Loucy (cell line): ENCODE results near the gene CD28.

Source experiments
- H2AFZ ChIP-seq: fragments of 200-600 bp; sonication (generic); 2 replicates; pipeline ENCODE4 v1.6.0; 2016; ENCODE audit warnings: antibody characterized with exemption, mild to moderate bottlenecking, low read length, moderate library complexity
- H3F3A ChIP-seq: fragments of 200-600 bp; 2 replicates; pipeline ENCODE4 v1.6.0; 2016; ENCODE audit warnings: antibody characterized with exemption, low read depth, mild to moderate bottlenecking
- H3K27me3 ChIP-seq: fragments of 200-600 bp; sonication (generic); 2 replicates; pipeline ENCODE4 v1.6.1; 2014; ENCODE audit warnings: low read length, mild to moderate bottlenecking; ENCODE audit not compliant: insufficient read depth, poor library complexity, severe bottlenecking
- H3K36me3 ChIP-seq: fragments of 200-600 bp; sonication (generic); 2 replicates; pipeline ENCODE4 v1.6.1; 2016; ENCODE audit warnings: low read length; ENCODE audit not compliant: insufficient read depth
- H3K4me1 ChIP-seq: fragments of 200-600 bp; sonication (generic); 2 replicates; pipeline ENCODE4 v1.5.1; 2014; ENCODE audit warnings: low read length, mild to moderate bottlenecking; ENCODE audit not compliant: insufficient read depth, poor library complexity, severe bottlenecking
- H3K4me2 ChIP-seq: fragments of 200-600 bp; sonication (generic); 2 replicates; pipeline ENCODE4 v1.6.0; 2014; ENCODE audit warnings: antibody characterized with exemption, low read length, low read depth, mild to moderate bottlenecking; ENCODE audit not compliant: poor library complexity, severe bottlenecking
- H3K4me3 ChIP-seq: fragments of 200-600 bp; sonication (generic); 2 replicates; pipeline ENCODE4 v1.5.1; 2014; ENCODE audit warnings: low read length, mild to moderate bottlenecking, mixed read lengths; ENCODE audit not compliant: poor library complexity, severe bottlenecking
- H3K79me2 ChIP-seq: fragments of 200-600 bp; sonication (generic); 2 replicates; pipeline ENCODE4 v1.6.1; 2014; ENCODE audit warnings: low read length; ENCODE audit not compliant: insufficient read depth
- H3K9ac ChIP-seq: fragments of 200-600 bp; sonication (generic); 2 replicates; pipeline ENCODE4 v1.6.0; 2014; ENCODE audit warnings: mild to moderate bottlenecking, low read depth, low read length, moderate library complexity; ENCODE audit not compliant: poor library complexity, severe bottlenecking
- H3K9me2 ChIP-seq: fragments of 200-600 bp; sonication (generic); replicated peaks from 2 replicates; pipeline ENCODE4 v1.6.1; 2016; ENCODE audit warnings: low read depth, low read length, mixed read lengths
- H3K9me3 ChIP-seq: fragments of 200-600 bp; sonication (generic); 2 replicates; pipeline ENCODE4 v1.6.1; 2014; ENCODE audit warnings: mild to moderate bottlenecking, antibody characterized with exemption, low read length, low read depth; ENCODE audit not compliant: insufficient read depth
- H4K20me1 ChIP-seq: fragments of 200-600 bp; sonication (generic); 2 replicates; pipeline ENCODE4 v1.6.0; 2014; ENCODE audit warnings: antibody characterized with exemption, low read length, mild to moderate bottlenecking; ENCODE audit not compliant: insufficient read depth, poor library complexity, severe bottlenecking
- EZH2phosphoT487 ChIP-seq: fragments of 200-600 bp; IDR thresholded peaks from 2 replicates; pipeline ENCODE4 v1.6.1; 2018; ENCODE audit warnings: antibody characterized with exemption, mild to moderate bottlenecking, moderate library complexity, borderline replicate concordance
- TF ChIP-seq, protein P1 (sequence below): fragments of 200-600 bp; sonication (generic); conservative IDR thresholded peaks from 2 replicates; pipeline ENCODE4 v1.5.1; 2014; ENCODE audit warnings: mild to moderate bottlenecking, antibody characterized with exemption, low read length

CD28 gene

DNA sequence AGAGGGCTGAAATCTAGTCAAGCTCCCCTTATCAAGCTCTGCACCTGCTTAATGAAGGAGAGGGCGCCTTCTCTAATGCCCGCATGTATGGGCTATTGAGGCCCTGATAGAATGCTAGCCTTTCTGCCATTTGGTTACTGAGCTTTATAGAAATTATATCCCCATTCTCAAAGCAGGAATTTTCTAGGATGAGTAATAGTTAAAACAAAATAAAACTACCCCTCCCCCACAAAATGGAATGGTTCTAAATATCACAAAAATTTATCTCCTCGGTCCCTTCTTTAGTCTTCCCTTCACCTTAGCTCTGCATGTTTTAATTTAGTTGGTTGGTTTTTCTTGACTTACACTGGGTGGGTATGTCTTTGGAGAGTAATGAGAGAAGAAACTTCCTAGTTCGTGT, 37.7 kb downstream of the CD28 start:
- no peak for TF ChIP-seq EZH2phosphoT487
- TF ChIP-seq, protein P1, sequence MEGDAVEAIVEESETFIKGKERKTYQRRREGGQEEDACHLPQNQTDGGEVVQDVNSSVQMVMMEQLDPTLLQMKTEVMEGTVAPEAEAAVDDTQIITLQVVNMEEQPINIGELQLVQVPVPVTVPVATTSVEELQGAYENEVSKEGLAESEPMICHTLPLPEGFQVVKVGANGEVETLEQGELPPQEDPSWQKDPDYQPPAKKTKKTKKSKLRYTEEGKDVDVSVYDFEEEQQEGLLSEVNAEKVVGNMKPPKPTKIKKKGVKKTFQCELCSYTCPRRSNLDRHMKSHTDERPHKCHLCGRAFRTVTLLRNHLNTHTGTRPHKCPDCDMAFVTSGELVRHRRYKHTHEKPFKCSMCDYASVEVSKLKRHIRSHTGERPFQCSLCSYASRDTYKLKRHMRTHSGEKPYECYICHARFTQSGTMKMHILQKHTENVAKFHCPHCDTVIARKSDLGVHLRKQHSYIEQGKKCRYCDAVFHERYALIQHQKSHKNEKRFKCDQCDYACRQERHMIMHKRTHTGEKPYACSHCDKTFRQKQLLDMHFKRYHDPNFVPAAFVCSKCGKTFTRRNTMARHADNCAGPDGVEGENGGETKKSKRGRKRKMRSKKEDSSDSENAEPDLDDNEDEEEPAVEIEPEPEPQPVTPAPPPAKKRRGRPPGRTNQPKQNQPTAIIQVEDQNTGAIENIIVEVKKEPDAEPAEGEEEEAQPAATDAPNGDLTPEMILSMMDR, result no peak
- peaks cover 38% of the 10 kb centered on the region for H3K4me1 ChIP-seq
- no peak overlapping the region for H3K4me3 ChIP-seq
- no peaks in the 10 kb centered on the region for H3F3A ChIP-seq
- no peaks in the 10 kb centered on the region for H3K9me2 ChIP-seq
- H3K9ac ChIP-seq, result no peak overlapping the region
- H3K36me3 ChIP-seq, result no peaks in the 10 kb centered on the region
- H3K79me2 ChIP-seq, result no peaks in the 10 kb centered on the region
- H3K27me3 ChIP-seq, result no peaks in the 10 kb centered on the region
- no peaks in the 10 kb centered on the region for H3K9me3 ChIP-seq
- no peak overlapping the region for H3K4me2 ChIP-seq
- H2AFZ ChIP-seq, result no peak overlapping the region
- H4K20me1 ChIP-seq, result no peaks in the 10 kb centered on the region

DNA sequence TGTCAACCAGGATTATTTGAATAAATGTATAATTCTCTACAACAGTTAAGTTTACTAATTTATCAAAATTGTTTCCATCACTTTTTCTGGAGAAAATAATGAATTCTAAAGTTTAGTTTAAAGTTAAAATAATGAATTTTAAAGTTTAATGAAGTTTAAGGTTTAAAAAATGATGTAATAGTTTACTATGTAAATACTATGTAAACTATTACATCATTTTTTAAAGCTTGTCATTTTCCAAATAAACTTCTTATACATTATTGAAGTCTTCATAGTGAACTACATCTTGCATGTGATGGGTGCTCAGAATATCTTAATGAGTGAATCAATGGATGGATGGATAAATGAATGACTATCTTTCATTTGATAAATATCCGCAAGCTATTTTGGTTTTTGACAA, 38.8 kb downstream of the CD28 start:
- no peak overlapping the region for H3K9ac ChIP-seq
- no peak overlapping the region for H3K4me2 ChIP-seq
- H3K9me3 ChIP-seq, result no peaks in the 10 kb centered on the region
- H3F3A ChIP-seq, result no peaks in the 10 kb centered on the region
- no peaks in the 10 kb centered on the region for H4K20me1 ChIP-seq
- no peak overlapping the region for H2AFZ ChIP-seq
- no peaks in the 10 kb centered on the region for H3K36me3 ChIP-seq
- H3K4me1 ChIP-seq, result peaks cover 26% of the 10 kb centered on the region
- H3K27me3 ChIP-seq, result no peaks in the 10 kb centered on the region
- H3K79me2 ChIP-seq, result no peaks in the 10 kb centered on the region
- H3K4me3 ChIP-seq, result no peak overlapping the region
- no peaks in the 10 kb centered on the region for H3K9me2 ChIP-seq
- TF ChIP-seq, protein P1, result no peak
- TF ChIP-seq EZH2phosphoT487, result no peak

GRCh38 chr2:203748331-203749126, 42.1 kb downstream of the CD28 start:
- Histone ChIP-seq H3K9me2 (no peaks in the 10 kb centered on the region), H2AFZ (no peak overlapping the region), H3K9ac (no peak overlapping the region), H3K9me3 (no peaks in the 10 kb centered on the region), H3K79me2 (no peaks in the 10 kb centered on the region), H4K20me1 (no peaks in the 10 kb centered on the region), H3K4me2 (no peak overlapping the region), H3F3A (no peaks in the 10 kb centered on the region), H3K27me3 (no peaks in the 10 kb centered on the region), H3K36me3 (no peaks in the 10 kb centered on the region), H3K4me3 (no peak overlapping the region), H3K4me1 (peaks cover 10% of the 10 kb centered on the region)
- no peak for TF ChIP-seq EZH2phosphoT487
- TF ChIP-seq, protein P1, result no peak
